MG63 (cell line): ENCODE results near the gene SNX22. TPM values are rescaled to one million over a fixed set of nuclear protein-coding genes. Genes with fewer than 3 reads are reported as not detected.
A peak's percentile ranks its signal among the peaks of the same experiment; 100 is the strongest.

ENCODE experiments used
- DNase-seq: peaks from one replicate; pipeline ENCODE4 v3.0.0-alpha.2; 2020
- H3K27me3 ChIP-seq: fragments of 250-450 bp; sonication (Bioruptor Pico); 2 replicates; pipeline ENCODE4 v1.5.1; 2020; ENCODE audit warnings: mild to moderate bottlenecking, moderate library complexity
- H3K36me3 ChIP-seq: fragments of 250-450 bp; sonication (Bioruptor Pico); 2 replicates; pipeline ENCODE4 v1.5.1; 2020; ENCODE audit warnings: mild to moderate bottlenecking, moderate library complexity
- H3K4me3 ChIP-seq: fragments of 250-450 bp; sonication (Bioruptor Pico); 2 replicates; pipeline ENCODE4 v1.5.1; 2020; ENCODE audit warnings: mild to moderate bottlenecking, moderate library complexity
- H3K9me3 ChIP-seq: fragments of 250-450 bp; sonication (Bioruptor Pico); 2 replicates; pipeline ENCODE4 v1.5.1; 2020; ENCODE audit warnings: mild to moderate bottlenecking, moderate library complexity
- total RNA-seq: library from RNA; depleted of rRNA; stranded (reverse); fragments of >200 nt; shearing (Covaris generic); gene quantifications from 2 replicates; pipeline ENCODE4 v1.2.3, GENCODE V29; 2014; ENCODE audit warnings: low replicate concordance

Gene SNX22
- total RNA-seq, 1 experiment from 2014 or later: not detected

DNA sequence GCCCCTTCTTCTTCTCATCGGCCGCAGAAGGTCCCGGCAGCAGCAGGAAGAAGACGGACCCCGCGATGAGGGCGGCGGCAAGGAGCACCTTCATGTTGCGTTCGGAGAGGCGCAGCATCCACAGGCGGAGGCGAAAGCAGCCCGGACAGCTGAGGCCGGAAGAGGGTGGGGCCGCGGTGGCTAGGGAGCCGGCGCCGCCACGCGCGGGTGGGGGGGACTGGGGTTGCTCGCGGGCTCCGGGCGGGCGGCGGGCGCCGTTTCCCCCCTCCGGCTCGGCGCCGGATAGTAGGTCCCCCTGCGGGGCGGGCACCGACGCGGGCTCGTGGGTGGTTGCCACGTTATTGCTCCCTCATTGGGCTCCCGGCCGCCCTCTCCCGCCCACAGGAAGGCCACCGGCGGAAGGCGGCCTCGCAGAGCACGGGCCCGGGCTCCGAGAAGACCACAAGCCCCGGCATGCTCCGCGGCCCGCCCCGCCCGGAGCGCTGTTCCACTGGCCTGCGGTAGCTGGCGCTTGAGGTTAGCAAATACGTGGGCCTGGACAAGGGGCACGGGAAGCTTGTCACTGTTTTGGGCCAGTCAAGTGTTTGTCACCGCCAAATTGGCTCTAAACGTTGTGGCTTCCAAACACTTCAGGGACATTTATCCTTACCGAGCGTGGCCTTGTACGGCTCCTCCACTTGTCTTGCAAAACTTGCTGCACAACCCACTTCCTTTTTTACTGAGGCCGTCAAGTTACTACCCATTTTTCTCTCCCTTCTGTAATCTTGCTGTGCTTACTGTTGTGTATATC, 11.5 kb downstream of the SNX22 start, which contains the start of gene PPIB:
Gene PPIB, minus strand, starts transcription at position 154 of the 790 bp plus-strand sequence. Its CDS starts 36 bp downstream, at position 118.
- peak within 1 kb of the TSS; percentile 73 for H3K4me3 ChIP-seq
- DNase-seq: peak; percentile 99
- no peaks in the 10 kb centered on the region for H3K27me3 ChIP-seq
- H3K9me3 ChIP-seq: no peaks in the 10 kb centered on the region
- H3K36me3 ChIP-seq: peaks cover 43% of the 10 kb centered on the region

DNA sequence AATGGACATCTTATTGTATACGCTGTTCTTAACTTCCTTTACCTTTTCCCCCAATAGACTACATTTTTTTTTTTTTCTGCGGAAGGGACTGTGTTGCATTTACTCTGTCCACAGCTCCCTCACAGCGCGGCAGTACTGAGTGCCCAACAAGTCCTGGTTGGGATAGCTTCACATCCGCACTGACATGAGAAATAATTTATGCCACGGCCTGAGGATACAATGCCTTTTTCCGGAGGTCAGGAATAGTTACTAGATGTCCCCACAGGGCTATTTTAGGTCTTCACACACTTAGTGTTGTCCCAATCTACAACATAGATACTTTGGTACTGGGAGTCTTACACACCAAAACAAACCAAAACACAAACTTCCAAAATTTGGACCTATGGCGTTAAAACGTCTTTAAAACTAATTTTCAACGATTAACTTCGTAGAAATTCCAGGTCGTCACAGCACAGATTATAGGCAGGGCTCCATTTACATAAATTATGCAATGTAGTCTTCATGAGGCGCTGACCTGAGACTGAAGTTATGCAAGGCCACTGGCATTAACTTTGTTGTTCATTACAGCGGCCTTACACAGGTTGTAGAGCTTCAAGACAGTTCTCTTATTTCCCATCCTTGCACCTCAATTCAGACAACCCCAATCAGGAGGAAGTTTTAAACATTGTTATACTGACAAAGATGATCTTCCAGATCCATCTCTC, 12.3 kb downstream of the SNX22 start:
- Histone ChIP-seq H3K9me3 (no peaks in the 10 kb centered on the region), H3K36me3 (peaks cover 35% of the 10 kb centered on the region), H3K4me3 (peak overlapping the region; percentile 47), H3K27me3 (no peaks in the 10 kb centered on the region)
- DNase-seq: no peak

DNA sequence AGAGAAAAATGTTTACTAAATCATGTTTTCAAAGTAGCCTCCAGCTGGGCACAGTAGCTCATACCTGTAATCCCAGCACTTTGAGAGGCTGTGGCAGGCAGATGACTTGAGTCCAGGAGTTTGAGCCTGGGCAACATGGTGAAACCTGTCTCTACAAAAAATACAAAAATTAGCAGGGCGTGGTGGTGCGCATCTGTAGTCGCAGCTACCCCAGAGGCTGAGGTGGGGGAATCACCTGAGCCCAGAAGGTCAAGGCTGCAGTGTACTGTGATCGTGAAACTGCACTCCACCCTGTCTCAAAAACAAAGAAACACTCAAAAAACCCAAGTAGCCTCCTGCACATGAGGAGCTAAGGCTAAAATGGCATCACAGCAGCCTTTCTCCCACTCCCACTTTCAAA, 12.9 kb downstream of the SNX22 start:
- Histone ChIP-seq H3K27me3 (no peaks in the 10 kb centered on the region), H3K36me3 (peaks cover 29% of the 10 kb centered on the region), H3K4me3 (no peak overlapping the region), H3K9me3 (no peaks in the 10 kb centered on the region)
- no peak for DNase-seq

DNA sequence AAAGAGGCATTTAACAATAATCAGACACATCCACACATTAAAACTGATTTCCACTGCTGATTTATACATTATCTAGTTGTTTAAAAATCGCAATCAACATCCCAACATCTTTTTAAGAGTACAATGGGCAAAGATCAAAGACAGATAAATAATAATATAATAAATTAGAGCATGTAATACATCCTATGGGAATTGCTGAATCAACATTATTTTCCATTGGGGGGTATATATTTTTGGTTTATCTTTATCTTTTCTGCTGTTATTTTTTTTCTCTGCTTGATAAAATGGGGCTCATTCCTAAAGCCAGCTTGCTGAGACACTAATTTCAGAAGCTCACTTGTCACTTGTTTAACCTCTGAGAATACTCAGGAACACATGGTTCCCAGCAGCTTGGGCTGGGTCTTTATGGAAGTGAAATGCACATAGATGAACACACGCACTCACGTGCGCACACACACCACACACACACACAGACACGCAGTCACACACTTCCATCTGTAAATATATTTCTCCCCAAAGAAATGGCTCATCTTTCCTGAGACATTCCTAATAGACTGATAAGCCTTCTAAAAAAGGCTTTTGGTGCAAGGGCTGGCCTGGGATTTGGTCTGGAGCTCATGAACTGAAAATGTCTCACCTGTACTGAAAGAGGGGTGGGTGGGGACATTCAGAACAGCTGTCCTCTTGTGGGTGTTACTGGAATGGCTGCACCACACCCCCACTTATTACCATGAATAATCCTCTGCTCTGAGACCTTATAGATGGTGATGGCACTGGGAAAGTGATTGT, 14.8 kb downstream of the SNX22 start:
- no peak for DNase-seq
- Histone ChIP-seq H3K4me3 (no peak overlapping the region), H3K27me3 (no peaks in the 10 kb centered on the region), H3K9me3 (no peaks in the 10 kb centered on the region), H3K36me3 (peaks cover 17% of the 10 kb centered on the region)

DNA sequence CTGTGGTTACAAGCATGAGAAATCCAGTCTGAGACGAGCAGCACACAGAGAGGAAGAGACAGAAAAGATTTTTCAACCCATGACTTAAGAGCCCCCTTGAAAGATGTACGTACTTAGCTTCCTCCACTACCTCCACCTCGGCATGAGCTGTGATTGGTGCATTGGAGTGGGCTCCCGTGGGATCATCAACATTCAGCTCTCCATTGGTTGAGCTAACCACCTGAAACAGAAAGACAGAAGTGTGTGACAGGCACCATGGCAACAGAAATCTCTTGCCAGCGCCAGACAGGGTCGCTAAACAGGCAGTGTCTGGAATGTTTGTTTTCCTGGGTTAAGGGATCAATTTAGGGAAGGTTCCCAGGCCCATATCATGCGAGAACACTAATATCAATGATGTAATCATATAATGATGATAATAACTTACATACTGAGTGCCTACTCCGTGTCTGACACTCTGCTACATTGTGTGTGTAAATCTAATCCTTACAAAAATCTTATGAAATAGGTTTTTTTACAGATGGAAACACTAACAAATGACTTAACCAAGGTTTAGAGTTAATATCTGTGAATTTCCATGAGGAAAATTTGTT, 28.8 kb downstream of the SNX22 start:
- Histone ChIP-seq H3K36me3 (peaks cover 14% of the 10 kb centered on the region), H3K9me3 (no peaks in the 10 kb centered on the region), H3K4me3 (no peak overlapping the region), H3K27me3 (no peaks in the 10 kb centered on the region)
- DNase-seq: no peak

DNA sequence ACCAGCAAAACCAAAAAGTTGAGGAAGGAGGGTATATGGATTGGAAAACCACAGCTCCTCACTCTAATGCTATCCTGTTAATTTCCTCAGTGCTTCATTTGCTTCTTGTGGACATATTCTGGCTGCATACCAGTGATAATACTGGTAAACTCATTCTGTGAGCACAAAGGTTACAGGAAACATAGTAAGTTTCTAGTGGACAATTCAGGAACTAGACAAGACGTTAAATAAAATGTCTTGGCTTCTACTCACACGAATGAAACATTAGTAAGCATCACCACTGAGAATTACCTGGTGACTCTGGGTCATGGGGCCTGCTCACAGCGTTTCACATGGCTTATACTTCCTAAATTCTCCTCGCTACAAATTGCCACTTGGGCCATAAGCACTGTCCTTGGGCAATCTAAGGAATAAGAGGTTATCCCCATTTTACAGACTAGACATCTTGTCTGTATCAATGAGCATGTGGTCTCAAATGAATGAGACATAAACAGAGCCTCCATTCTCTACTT, 31.4 kb downstream of the SNX22 start:
- Histone ChIP-seq H3K27me3 (no peaks in the 10 kb centered on the region), H3K9me3 (no peaks in the 10 kb centered on the region), H3K36me3 (peaks cover 15% of the 10 kb centered on the region), H3K4me3 (no peak overlapping the region)
- DNase-seq: no peak

DNA sequence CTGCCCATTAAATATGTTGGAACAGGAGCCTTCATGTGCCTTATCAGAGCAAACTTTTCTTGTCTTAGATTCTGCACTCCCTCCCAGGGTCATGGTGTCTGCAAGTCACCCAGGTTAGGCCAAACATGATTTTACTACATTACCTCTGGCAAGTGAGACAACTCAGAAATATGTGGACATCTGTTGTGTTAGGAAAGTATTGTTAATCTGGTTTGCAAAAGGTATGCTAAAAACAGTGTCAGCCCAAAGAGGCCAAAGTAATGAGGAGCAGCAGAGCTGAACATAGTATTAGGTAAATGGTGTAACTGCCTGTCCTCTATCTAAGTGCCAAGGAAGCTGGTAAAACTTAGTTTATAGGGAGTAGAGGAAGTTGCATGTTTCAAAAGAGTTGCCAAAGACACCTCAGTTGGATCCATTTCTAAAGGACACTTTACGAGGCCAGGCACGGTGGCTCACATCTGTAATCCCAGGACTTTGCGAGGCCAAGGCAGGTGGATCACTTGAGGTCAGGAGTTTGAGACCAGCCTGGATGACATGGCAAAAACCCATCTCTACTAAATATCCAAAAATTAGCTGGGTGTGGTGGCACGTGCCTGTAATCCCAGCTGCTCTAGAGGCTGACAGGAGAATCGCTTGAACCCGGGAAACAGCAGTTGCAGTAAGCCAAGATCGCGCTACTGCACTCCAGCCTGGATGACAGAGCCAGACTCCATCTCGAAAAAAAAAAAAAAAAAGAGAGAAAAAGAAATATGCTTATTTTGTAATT, 33.8 kb downstream of the SNX22 start:
- H3K4me3 ChIP-seq: no peak overlapping the region
- DNase-seq: no peak
- H3K9me3 ChIP-seq: no peaks in the 10 kb centered on the region
- H3K27me3 ChIP-seq: no peaks in the 10 kb centered on the region
- peaks cover 19% of the 10 kb centered on the region for H3K36me3 ChIP-seq

DNA sequence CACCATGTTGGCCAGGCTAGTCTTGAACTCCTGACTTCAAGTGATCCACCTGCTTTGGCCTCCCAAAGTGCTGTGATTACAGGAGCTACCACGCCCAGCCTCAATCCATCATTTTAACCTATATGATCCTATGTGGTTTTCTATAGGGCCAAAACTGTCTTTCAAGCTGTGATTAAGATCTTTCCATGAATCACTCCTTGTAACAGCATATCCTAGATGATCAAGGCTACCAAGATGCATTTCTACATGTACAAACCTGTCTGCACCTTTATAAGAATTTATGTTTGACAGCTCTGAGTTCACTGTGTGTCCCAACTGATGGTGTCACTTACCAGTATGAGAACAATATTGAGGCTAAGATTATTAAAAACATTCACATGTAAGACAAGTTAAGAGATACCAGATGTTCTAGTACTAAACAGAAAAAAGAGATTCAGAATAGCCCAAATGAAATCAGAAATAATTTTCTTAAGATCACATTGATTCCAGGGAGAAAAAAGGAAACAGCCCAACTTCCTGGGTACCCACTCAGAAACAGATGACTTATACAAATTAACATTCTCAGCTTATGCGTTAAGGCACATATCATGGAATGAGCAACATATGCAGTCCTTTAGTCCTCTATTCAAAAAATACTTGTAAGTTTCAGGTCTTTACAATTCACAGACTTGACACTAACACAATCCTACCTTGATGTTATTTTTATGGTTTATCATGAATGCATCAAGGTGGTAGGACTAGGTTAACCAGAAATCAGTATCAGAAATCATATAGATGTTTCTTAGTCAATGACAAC, 36.1 kb downstream of the SNX22 start:
- Histone ChIP-seq H3K4me3 (no peak overlapping the region), H3K27me3 (no peaks in the 10 kb centered on the region), H3K36me3 (peaks cover 17% of the 10 kb centered on the region), H3K9me3 (no peaks in the 10 kb centered on the region)
- DNase-seq: no peak

DNA sequence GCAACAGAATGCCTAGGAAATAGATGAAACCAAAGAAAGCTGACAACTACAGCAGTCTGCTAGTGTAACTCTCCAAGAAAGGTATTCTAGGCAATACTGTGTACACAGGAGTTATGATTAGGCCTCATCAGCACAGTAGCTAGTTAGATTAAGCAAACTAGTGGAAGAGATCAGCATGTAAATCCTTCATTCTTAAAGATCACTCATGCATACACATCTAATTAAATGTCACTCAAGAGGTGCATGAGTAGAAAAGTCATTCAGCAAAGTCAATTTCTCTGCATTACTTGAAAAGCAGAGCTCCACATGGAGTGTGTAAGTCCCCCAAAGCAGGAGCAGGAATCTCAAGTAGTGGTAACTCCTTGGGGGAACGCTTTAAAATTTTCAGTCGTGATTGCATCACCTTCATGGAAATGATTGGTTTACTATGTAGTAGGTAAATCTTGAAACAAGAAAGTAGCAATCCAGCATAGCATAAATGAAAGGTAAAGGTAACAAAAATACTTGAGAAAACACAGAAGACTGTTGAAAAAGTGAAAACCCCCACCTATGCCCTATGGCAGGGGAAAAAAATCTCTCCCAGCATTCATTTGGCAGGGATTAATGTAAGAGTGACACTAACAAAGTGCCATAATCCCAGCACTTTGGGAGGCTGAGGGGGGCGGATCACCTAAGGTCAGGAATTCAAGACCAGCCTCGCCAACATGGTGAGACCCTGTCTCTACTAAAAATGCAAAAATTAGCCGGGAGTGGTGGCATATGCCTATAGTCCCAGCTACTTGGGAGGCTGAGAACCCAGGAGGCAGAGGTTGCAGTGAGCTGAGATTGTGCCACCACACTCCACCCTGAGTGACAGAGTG, 40.7 kb downstream of the SNX22 start:
- Histone ChIP-seq H3K27me3 (no peaks in the 10 kb centered on the region), H3K4me3 (no peak overlapping the region), H3K36me3 (peaks cover 26% of the 10 kb centered on the region), H3K9me3 (no peaks in the 10 kb centered on the region)
- DNase-seq: no peak

DNA sequence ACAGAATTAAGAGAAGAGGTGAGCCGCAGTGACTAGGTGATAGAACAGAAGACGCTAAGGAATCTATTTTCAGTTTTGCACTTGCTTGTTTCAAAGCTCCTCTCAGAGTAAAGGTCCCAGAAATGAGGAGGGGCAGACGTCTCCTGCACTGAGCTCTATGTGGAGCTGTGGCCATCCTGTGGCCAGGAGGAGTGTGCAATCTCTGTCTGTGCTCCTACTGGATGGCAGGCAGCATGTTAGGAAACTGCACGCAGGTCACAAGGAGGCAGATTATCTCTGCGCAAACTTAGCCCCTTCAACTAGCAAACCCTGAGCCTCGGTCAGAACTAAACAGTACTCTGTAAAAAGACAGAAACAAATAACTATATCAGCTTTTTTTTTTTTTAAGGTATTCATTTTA, 42.4 kb downstream of the SNX22 start:
- no peaks in the 10 kb centered on the region for H3K9me3 ChIP-seq
- H3K36me3 ChIP-seq: peaks cover 26% of the 10 kb centered on the region
- no peaks in the 10 kb centered on the region for H3K27me3 ChIP-seq
- H3K4me3 ChIP-seq: no peak overlapping the region
- no peak for DNase-seq

DNA sequence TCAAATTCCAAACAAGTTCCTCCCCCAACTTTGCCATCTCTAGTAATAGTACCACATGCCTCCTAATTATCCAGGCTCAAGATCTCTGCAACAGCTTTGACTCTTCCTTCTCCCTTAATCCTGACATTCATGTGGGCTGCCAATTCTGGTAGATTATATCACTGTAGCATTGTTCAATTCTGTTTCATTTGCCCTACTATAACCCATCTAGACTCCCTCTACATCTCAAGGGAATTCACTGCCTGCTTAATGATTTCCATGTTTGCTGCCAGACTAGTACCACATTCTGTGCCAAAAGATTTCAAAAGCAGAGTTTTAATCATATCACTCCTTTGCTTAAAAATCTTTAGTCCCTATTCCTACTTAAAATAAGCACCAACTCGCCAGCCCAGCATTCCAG, 45.9 kb downstream of the SNX22 start:
- H3K4me3 ChIP-seq: no peak overlapping the region
- H3K9me3 ChIP-seq: no peaks in the 10 kb centered on the region
- peaks cover 30% of the 10 kb centered on the region for H3K36me3 ChIP-seq
- DNase-seq: no peak
- H3K27me3 ChIP-seq: no peaks in the 10 kb centered on the region

DNA sequence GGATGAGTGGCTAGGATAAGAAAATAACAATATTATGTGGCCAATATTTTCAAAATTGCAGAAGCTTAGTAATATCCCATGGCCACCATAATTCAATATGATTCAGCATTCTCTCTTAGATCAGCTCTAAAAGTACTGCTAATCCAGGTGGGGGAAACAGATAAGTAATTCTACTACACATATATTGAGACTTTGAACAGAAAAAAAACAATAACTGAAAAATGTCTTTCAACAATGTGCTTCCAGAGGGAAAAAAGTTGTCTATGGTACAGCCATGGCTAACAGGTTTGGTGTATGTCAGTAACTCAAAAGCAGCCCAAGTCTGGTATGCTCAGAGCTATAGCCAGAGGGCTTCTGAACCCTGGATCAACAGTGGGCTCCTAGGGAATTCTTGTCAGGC, 53.7 kb downstream of the SNX22 start:
- no peaks in the 10 kb centered on the region for H3K27me3 ChIP-seq
- H3K4me3 ChIP-seq: no peak overlapping the region
- DNase-seq: no peak
- peaks cover 33% of the 10 kb centered on the region for H3K36me3 ChIP-seq
- H3K9me3 ChIP-seq: no peaks in the 10 kb centered on the region
